Right forelimb (tissue), 1 donor: Measurements from ENCODE around the gene PRDX5.

Experiments used
- DNase-seq: peaks from one replicate; pipeline ENCODE4 v3.0.0-alpha.2; 2018

The PRDX5 gene

GRCh38 chr11:64367931-64368672 lies 50.2 kb downstream of the PRDX5 start:
- no peak for DNase-seq

- no peak for DNase-seq
Observed at GRCh38 chr11:64368673-64369074, 50.8 kb downstream of the PRDX5 start.

DNA sequence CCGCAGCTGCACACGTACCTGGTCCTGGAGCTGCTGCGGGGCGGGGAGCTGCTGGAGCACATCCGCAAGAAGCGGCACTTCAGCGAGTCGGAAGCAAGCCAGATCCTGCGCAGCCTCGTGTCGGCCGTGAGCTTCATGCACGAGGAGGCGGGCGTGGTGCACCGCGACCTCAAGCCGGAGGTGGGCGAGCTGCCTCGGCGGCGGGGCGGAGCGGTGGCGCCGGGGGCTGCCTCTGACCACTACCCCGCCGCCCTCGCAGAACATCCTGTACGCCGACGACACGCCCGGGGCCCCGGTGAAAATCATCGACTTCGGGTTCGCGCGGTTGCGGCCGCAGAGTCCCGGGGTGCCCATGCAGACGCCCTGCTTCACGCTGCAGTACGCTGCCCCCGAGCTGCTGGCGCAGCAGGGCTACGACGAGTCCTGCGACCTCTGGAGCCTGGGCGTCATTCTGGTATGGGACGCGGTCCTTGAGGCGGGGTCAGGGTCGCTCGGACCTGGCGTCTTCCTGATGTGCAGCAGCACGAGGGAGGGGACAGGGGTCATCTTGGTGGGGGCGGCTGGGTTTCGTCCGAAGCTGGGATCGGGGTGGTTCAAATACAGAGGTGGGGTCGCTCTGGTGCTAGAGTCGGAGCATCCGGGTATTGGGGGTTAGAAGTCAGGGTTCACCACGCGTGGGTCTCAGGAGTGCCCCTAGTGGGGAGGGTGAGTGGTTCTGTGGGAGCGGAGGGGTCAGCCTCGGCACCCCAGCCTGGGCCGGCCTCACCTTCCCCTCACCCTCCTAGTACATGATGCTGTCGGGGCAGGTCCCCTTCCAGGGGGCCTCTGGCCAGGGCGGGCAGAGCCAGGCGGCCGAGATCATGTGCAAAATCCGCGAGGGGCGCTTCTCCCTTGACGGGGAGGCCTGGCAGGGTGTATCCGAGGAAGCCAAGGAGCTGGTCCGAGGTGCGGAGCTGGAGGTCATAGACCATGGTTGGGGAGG lies 51.8 kb downstream of the PRDX5 start:
- DNase-seq, result no peak

DNA sequence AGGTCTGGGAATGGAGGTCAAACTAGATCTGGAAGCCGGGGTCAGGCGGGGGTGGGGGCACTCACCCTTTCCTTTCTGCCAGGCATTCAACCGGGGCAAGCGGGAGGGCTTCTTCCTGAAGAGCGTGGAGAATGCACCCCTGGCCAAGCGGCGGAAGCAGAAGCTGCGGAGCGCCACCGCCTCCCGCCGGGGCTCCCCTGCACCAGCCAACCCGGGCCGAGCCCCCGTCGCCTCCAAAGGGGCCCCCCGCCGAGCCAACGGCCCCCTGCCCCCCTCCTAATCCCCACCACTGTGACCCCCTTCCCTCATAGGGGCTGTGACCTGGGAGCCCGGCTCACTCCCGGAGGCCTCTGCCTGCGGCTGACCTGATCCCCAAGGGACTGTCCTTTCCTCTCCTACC lies 53.3 kb downstream of the PRDX5 start:
- no peak for DNase-seq
